LNCaP clone FGC (cell line): ENCODE measurements around the gene ERP27.

Source experiments
- DNase-seq: peaks from one replicate; pipeline ENCODE4 v3.0.0-alpha.2; 2011; ENCODE audit warnings: low read depth
- H3K4me3 ChIP-seq: 2 replicates; pipeline ENCODE4 v1.5.1; 2011; ENCODE audit warnings: mild to moderate bottlenecking, low read depth, low read length, control low read depth
- TF ChIP-seq, protein P1 (sequence below): IDR thresholded peaks from 2 replicates; pipeline ENCODE4 v1.5.1; 2012; ENCODE audit warnings: mild to moderate bottlenecking; ENCODE audit not compliant: control insufficient read depth, insufficient read depth; ENCODE audit errors: extremely low read depth

The ERP27 gene

DNA sequence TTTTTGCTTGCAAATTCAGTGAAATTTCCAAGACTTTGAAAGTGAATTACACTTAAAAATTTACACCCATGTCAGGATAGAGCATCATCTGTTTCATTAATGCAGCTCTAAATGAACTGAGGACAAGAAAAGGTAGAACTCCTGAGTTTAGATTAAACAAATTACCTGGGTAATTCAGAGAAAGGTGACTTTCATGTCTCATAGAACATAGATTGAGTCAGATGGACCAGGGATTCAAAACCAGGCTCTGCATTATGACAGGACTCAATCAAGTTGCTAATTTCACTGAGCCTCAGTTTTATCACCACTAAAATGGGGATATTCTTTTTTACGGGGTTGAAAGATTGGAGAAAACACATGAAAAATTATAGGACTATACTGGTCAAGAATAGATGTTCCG lies 18.6 kb upstream of the ERP27 start:
- TF ChIP-seq, protein P1, sequence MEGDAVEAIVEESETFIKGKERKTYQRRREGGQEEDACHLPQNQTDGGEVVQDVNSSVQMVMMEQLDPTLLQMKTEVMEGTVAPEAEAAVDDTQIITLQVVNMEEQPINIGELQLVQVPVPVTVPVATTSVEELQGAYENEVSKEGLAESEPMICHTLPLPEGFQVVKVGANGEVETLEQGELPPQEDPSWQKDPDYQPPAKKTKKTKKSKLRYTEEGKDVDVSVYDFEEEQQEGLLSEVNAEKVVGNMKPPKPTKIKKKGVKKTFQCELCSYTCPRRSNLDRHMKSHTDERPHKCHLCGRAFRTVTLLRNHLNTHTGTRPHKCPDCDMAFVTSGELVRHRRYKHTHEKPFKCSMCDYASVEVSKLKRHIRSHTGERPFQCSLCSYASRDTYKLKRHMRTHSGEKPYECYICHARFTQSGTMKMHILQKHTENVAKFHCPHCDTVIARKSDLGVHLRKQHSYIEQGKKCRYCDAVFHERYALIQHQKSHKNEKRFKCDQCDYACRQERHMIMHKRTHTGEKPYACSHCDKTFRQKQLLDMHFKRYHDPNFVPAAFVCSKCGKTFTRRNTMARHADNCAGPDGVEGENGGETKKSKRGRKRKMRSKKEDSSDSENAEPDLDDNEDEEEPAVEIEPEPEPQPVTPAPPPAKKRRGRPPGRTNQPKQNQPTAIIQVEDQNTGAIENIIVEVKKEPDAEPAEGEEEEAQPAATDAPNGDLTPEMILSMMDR: no peak
- no peak overlapping the region for H3K4me3 ChIP-seq
- no peak for DNase-seq

DNA sequence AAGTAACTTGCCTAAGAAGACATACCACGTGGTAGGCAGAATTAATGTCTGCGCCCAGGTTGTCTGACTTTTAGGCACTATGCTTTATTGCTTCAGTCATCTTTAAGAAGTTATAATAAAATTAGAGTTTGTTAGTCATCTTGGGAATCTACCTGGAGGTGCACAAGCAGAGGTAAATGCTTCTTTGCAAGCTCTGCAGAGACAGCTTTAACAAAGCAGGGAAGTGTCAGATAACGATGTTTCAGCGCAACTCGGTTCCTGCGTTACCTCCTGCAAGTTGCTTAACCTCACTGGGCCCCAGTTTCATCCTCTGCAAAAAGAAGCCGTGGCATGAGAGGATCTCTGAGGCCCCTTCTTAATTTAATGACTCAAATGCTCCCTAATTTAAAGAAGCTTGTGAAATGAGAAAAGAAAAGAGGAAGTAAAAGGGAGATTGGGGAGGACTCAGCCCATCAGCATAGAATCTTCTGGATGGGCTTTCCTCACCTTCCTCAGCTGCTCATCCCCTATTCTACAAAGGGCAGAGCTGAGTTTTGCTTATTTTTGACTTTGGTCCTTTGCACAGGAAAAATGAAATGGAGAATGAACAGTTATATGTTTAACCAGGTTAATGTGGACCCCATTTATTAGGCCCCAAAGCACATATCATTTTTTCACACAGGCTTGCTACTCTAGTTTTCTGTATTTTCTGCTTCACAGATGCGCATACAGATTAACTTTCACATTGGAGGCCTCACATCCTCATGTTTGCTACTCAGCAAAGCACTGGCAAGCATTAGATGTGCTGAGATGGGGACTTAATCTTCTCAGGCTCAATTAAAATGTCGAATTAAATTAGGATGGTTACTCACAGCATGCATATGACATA lies 17.9 kb upstream of the ERP27 start:
- DNase-seq: no peak
- TF ChIP-seq, protein P1: no peak
- no peak overlapping the region for H3K4me3 ChIP-seq

DNA sequence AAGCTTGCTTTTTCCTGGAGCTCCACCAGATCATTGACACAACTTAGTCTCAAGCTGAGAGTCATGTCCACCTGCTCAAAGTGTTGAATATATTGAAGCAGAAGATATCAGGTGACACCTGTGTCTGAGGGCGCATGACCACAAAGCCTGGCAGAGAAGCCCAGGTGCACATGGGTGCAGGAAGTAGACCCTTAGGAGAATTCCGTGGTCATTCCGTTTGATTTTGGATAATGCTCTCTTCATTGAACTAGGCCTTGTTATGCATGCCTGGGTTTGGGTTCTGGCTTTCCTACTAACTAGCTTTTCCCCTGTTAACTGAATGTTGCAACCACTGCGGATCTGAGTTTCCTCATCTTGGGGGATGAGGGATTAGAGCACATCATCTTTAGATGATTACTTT lies 15.9 kb upstream of the ERP27 start:
- DNase-seq: no peak
- TF ChIP-seq, protein P1: no peak
- no peak overlapping the region for H3K4me3 ChIP-seq

DNA sequence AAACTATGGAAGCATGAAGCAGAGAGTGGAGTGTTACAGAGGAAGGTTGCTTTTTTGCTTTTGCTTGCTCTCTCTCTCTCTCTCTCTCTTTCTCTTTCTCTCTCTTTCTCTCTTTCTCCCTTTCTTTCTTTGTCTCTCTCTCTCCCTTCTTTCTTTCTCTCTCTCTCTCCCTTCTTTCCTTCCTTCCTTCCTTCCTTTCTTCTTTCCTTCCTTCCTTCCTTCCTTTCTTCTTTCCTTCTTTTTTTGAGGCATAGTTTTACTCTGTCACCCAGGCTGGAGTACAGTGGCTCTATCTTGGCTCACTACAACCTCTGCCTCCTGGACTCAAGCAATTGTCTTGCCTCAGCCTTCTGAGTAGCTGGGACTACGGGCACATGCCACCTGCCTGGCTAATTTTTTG lies 15.4 kb upstream of the ERP27 start:
- no peak overlapping the region for H3K4me3 ChIP-seq
- TF ChIP-seq, protein P1: no peak
- DNase-seq: no peak

DNA sequence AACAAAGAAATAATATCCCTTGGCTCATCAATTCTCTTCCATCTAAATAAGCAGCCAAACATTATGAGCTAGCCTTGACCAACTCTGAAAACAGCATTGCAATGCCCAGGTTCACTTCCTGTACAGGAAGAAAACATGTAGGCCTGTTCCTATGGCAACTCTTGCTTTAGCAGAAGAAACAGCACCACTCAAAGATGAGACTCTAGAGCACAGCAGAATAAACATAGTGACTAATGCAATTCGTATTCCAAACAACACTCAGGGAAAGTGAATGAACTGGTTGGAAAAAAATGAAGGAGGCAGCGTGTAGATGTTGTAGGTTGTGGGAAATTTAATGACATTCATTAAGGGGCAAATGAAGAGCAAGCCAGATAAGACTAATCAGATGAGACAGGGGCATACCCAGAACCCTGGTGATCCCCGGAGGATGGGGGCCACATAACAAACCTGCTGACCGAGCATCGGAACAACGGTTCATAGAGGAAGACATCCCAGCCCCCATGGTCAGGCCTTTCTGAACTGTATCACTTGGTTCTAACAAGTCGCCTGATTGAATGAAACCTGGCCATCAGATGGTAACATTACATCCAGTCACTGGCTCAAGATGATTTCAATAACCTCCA lies 14.1 kb upstream of the ERP27 start:
- H3K4me3 ChIP-seq: no peak overlapping the region
- DNase-seq: no peak
- TF ChIP-seq, protein P1: no peak

DNA sequence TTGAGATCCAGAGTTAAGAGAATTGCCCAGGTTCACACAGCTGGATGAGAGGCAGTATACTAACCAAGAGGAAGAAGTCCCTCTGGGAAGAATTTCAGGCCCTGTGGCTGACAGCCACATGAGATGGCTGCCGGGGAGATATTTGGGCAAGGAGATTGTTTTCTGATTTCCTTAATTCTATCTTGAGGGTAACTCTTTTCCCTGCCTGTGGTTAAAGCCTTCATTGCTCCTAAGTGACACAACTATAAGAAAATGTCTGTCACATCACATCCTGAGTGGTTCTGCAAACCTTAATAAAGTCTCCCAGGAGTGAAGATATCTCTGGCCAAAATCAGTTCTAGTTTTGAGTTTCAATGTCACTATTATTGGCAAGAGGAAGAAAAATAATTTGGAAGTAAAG lies 13.5 kb upstream of the ERP27 start:
- DNase-seq: no peak
- no peak overlapping the region for H3K4me3 ChIP-seq
- TF ChIP-seq, protein P1: no peak
